Esophagus muscularis mucosa (tissue), 4 donors: Measurements from ENCODE around the gene GASK1B.

Experiments
- CTCF ChIP-seq, 3 experiments: fragments of 200-600 bp in 2 of 3; fragments of 450-650 bp in 1 of 3; sonication (generic) in 2 of 3; IDR thresholded peaks; one replicate each; pipeline ENCODE4 v1.5.1; 2017 to 2019; ENCODE audit warnings: antibody characterized with exemption in 3 of 3, mild to moderate bottlenecking in 2 of 3, moderate library complexity in 1 of 3
- EP300 ChIP-seq: sonication (generic); formaldehyde crosslinking; IDR thresholded peaks from one replicate; pipeline ENCODE4 v1.6.1; 2017; ENCODE audit warnings: antibody characterized with exemption
- POLR2A ChIP-seq: fragments of 450-650 bp; IDR thresholded peaks from one replicate; pipeline ENCODE4 v1.6.1; 2017; ENCODE audit warnings: antibody characterized with exemption, moderate library complexity, mild to moderate bottlenecking, low read depth
- POLR2AphosphoS5 ChIP-seq, 2 donors: sonication (generic); formaldehyde crosslinking; IDR thresholded peaks; one replicate each; pipeline ENCODE4 v1.6.1; 2017; ENCODE audit warnings: antibody characterized with exemption in 2 of 2

GRCh38 chr4:158163941-158164767, 8.7 kb downstream of the GASK1B start:
- TF ChIP-seq POLR2AphosphoS5 (IDR thresholded peaks at IDR 0.05) = no peak
- no peak for TF ChIP-seq CTCF (IDR thresholded peaks at IDR 0.05)
- no peak for TF ChIP-seq POLR2A
- TF ChIP-seq EP300 = no peak
